Lung (tissue), 5 donors: Measurements from ENCODE around the gene LRRC71. TPM values are rescaled to one million over a fixed set of nuclear protein-coding genes. Genes with fewer than 3 reads are reported as not detected.

Source experiments
- polyA plus RNA-seq, 2 donors: library from polyadenylated mRNA; stranded (reverse); fragments of 200-250 nt; gene quantifications; one replicate each; pipeline ENCODE4 v1.2.1, GENCODE V29; 2013
- small RNA-seq: library from RNA; depleted of rRNA; stranded (forward); fragments of <200 nt; gene quantifications from one replicate; pipeline ENCODE3, GENCODE V24; 2014; ENCODE audit warnings: low replicate concordance
- total RNA-seq, 2 donors: library from RNA; depleted of rRNA in 1 of 2; stranded (reverse); fragments of >200 nt in 1 of 2; gene quantifications; one replicate each; pipeline ENCODE4 v1.2.1, GENCODE V29; 2014 to 2021
- donor health status: Bipolar disorder and iron deficiency.
- donor health status: healthy.
- donor health status: DM: yes; HTN: yes; CAD: no.

LRRC71 gene
- total and polyA plus RNA-seq, 4 donors = 3.4 to 17.2 (median 4.2) TPM

Small RNA genes lying within 50 kb of the gene (small RNA-seq; reads per million reads assigned to genes)
- not detected for gene MIR765

Other genes starting within 250 kb of the LRRC71 start
- 10 to 100 TPM; 37.3 to 57.4 TPM for gene NES, start 243.2 kb upstream of the LRRC71 start, total RNA-seq
- 10 to 100 TPM; 17.6 to 31.1 TPM for gene NES, start 243.2 kb upstream of the LRRC71 start, polyA plus RNA-seq
- gene CRABP2, start 215.0 kb upstream of the LRRC71 start, total RNA-seq = 10 to 100 TPM in 1 of 2 donors, 1 to 10 TPM in 1; 5.8 to 13.6 TPM
- 1 to 10 TPM; 1.3 to 4.0 TPM for gene CRABP2, start 215.0 kb upstream of the LRRC71 start, polyA plus RNA-seq
- 10 to 100 TPM; 24.4 to 34.9 TPM for gene METTL25B, start 192.2 kb upstream of the LRRC71 start, total RNA-seq
- 10 to 100 TPM; 28.3 to 42.6 TPM for gene METTL25B, start 192.2 kb upstream of the LRRC71 start, polyA plus RNA-seq
- gene ISG20L2, start 191.9 kb upstream of the LRRC71 start, total RNA-seq = 10 to 100 TPM; 11.3 to 26.3 TPM
- 10 to 100 TPM in 1 of 2 donors, 1 to 10 TPM in 1; 9.3 to 24.2 TPM for gene ISG20L2, start 191.9 kb upstream of the LRRC71 start, polyA plus RNA-seq
- gene MRPL24, start 179.5 kb upstream of the LRRC71 start, total RNA-seq = 10 to 100 TPM; 26.7 to 65.4 TPM
- gene MRPL24, start 179.5 kb upstream of the LRRC71 start, polyA plus RNA-seq = 100 to 1,000 TPM in 1 of 2 donors, 10 to 100 TPM in 1; 93.6 to 120 TPM
- gene HDGF, start 169.0 kb upstream of the LRRC71 start, total RNA-seq = 100 to 1,000 TPM; 184 to 187 TPM
- gene HDGF, start 169.0 kb upstream of the LRRC71 start, polyA plus RNA-seq = 100 to 1,000 TPM; 104 to 226 TPM
- gene PRCC, start 153.1 kb upstream of the LRRC71 start, total RNA-seq = 10 to 100 TPM; 38.5 to 52.7 TPM
- gene PRCC, start 153.1 kb upstream of the LRRC71 start, polyA plus RNA-seq = 10 to 100 TPM; 36.2 to 40.0 TPM
- gene SH2D2A, start 103.8 kb upstream of the LRRC71 start, total RNA-seq = 1 to 10 TPM; 1.6 to 2.4 TPM
- gene SH2D2A, start 103.8 kb upstream of the LRRC71 start, polyA plus RNA-seq = 1 to 10 TPM; 1.1 to 3.0 TPM
- gene INSRR, start 61.5 kb upstream of the LRRC71 start, total RNA-seq = not detected
- gene INSRR, start 61.5 kb upstream of the LRRC71 start, polyA plus RNA-seq = not detected
- gene NTRK1, start 59.8 kb upstream of the LRRC71 start, total RNA-seq = under 1 TPM in 1 of 2 donors, not detected in 1; 0.61 TPM
- gene NTRK1, start 59.8 kb upstream of the LRRC71 start, polyA plus RNA-seq = under 1 TPM; 0.15 to 0.24 TPM
- gene PEAR1, start 26.9 kb upstream of the LRRC71 start, total RNA-seq = 10 to 100 TPM; 15.1 to 15.3 TPM
- 10 to 100 TPM in 1 of 2 donors, 1 to 10 TPM in 1; 7.6 to 10.7 TPM for gene PEAR1, start 26.9 kb upstream of the LRRC71 start, polyA plus RNA-seq
- 10 to 100 TPM; 35.2 to 44.1 TPM for gene ARHGEF11, start 125.1 kb downstream of the LRRC71 start, total RNA-seq
- gene ARHGEF11, start 125.1 kb downstream of the LRRC71 start, polyA plus RNA-seq = 10 to 100 TPM; 14.2 to 28.7 TPM
- not detected for gene ETV3L, start 179.2 kb downstream of the LRRC71 start, total RNA-seq
- gene ETV3L, start 179.2 kb downstream of the LRRC71 start, polyA plus RNA-seq = under 1 TPM in 1 of 2 donors, not detected in 1; 0.05 TPM
- gene ETV3, start 217.8 kb downstream of the LRRC71 start, total RNA-seq = 10 to 100 TPM; 28.0 to 31.5 TPM
- 10 to 100 TPM in 1 of 2 donors, 1 to 10 TPM in 1; 7.9 to 10.6 TPM for gene ETV3, start 217.8 kb downstream of the LRRC71 start, polyA plus RNA-seq